Right lobe of liver (tissue), 4 donors: Measurements from ENCODE around the gene CCT2.

ENCODE experiments used
- POLR2A ChIP-seq: fragments of 450-650 bp; IDR thresholded peaks from one replicate; pipeline ENCODE4 v1.6.1; 2017; ENCODE audit warnings: antibody characterized with exemption, mild to moderate bottlenecking
- TF ChIP-seq, protein P1 (sequence below), 4 donors: fragments of 200-600 bp in 3 of 4; fragments of 450-650 bp in 1 of 4; IDR thresholded peaks; one replicate each; pipeline versions ENCODE4 v1.5.1 to v1.8.0; 2016 to 2022; ENCODE audit warnings: antibody characterized with exemption in 4 of 4, mild to moderate bottlenecking in 2 of 4
- donor health status: DM: no; HTN: no; CAD: no.
- donor health status: DM: no; HTN: no; CAD: no.
- donor health status: DM: no; HTN: yes; CAD: no.

DNA sequence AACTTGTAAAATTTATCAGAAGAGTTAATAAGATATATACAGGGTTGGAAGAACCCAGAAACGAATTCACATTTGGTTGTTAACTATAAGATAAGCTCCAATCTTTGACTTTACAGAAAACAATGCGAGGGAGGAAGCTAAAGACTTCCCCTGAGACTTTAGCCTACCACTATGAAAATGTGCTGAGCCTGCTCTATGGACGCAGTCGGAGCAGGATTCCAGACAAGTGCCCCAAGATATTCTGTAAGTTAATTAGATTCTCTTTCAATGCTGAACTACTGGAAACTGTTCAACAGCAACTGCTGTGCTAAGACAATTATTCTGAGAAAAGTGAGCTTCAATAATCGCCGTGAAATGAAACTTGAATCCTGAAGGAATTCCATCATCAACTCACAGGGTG lies 33.8 kb downstream of the CCT2 start:
- no peak for TF ChIP-seq POLR2A
- TF ChIP-seq, protein P1, sequence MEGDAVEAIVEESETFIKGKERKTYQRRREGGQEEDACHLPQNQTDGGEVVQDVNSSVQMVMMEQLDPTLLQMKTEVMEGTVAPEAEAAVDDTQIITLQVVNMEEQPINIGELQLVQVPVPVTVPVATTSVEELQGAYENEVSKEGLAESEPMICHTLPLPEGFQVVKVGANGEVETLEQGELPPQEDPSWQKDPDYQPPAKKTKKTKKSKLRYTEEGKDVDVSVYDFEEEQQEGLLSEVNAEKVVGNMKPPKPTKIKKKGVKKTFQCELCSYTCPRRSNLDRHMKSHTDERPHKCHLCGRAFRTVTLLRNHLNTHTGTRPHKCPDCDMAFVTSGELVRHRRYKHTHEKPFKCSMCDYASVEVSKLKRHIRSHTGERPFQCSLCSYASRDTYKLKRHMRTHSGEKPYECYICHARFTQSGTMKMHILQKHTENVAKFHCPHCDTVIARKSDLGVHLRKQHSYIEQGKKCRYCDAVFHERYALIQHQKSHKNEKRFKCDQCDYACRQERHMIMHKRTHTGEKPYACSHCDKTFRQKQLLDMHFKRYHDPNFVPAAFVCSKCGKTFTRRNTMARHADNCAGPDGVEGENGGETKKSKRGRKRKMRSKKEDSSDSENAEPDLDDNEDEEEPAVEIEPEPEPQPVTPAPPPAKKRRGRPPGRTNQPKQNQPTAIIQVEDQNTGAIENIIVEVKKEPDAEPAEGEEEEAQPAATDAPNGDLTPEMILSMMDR (IDR thresholded peaks at IDR 0.05), result no peak
